ENCODE measurements around the gene PHYHIPL.

GRCh38 chr10:59190332-59190731 lies 13.9 kb downstream of the PHYHIPL start:
- TF ChIP-seq, protein P1, sequence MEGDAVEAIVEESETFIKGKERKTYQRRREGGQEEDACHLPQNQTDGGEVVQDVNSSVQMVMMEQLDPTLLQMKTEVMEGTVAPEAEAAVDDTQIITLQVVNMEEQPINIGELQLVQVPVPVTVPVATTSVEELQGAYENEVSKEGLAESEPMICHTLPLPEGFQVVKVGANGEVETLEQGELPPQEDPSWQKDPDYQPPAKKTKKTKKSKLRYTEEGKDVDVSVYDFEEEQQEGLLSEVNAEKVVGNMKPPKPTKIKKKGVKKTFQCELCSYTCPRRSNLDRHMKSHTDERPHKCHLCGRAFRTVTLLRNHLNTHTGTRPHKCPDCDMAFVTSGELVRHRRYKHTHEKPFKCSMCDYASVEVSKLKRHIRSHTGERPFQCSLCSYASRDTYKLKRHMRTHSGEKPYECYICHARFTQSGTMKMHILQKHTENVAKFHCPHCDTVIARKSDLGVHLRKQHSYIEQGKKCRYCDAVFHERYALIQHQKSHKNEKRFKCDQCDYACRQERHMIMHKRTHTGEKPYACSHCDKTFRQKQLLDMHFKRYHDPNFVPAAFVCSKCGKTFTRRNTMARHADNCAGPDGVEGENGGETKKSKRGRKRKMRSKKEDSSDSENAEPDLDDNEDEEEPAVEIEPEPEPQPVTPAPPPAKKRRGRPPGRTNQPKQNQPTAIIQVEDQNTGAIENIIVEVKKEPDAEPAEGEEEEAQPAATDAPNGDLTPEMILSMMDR (conservative IDR thresholded peaks at IDR 0.05; ENCODE audit: low read depth, low read length): no peak
- TF ChIP-seq EZH2 (IDR thresholded peaks at IDR 0.05; ENCODE audit: low read length, unreplicated experiment): no peak

All from PC-3 (cell line).